ENCODE measurements around the gene LRP10.
"Not testable (repeated sequence)": the region's sequence is repeated elsewhere in the genome, so short reads cannot be mapped to it uniquely, and the experiment has no call there.

LRP10 gene

GRCh38 chr14:22871224-22872032, at the start of gene LRP10:
TSS of gene LRP10 (plus strand) at chr14:22871740. CDS start at chr14:22872304, 564 bp downstream.
- DNase-seq (ENCODE audit: low spot score): peak; percentile 80

GRCh38 chr14:22822016-22822570, 49.4 kb upstream of the LRP10 start:
- no peak for DNase-seq (ENCODE audit: low spot score)

DNA sequence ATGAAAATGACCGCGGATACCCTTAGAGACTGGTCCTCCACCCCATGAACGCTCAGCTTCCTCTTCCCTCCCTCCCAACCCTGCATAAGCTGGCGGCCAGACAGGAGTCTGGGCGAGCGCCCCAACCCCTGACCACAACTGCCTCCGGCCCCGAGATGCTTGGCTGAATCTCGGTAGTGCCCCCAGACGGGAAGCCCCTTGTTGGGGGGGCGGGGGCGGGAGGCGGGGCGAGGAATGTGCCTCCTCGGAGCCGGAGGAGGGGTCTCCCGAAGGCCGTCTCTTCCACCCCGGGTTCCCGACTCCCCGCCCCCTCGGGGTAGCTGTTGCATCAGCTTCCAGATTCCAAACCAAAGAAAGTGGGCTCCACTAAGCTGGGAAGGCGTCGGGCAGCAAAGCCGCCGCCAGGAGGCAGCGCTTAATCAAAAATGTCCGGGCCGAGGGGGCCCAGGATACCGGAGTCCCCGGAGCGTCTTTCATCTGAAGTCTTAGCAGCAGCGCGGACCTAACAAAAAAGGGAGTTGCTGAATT, 48.9 kb upstream of the LRP10 start:
- DNase-seq (ENCODE audit: low spot score): peak; percentile 88

DNA sequence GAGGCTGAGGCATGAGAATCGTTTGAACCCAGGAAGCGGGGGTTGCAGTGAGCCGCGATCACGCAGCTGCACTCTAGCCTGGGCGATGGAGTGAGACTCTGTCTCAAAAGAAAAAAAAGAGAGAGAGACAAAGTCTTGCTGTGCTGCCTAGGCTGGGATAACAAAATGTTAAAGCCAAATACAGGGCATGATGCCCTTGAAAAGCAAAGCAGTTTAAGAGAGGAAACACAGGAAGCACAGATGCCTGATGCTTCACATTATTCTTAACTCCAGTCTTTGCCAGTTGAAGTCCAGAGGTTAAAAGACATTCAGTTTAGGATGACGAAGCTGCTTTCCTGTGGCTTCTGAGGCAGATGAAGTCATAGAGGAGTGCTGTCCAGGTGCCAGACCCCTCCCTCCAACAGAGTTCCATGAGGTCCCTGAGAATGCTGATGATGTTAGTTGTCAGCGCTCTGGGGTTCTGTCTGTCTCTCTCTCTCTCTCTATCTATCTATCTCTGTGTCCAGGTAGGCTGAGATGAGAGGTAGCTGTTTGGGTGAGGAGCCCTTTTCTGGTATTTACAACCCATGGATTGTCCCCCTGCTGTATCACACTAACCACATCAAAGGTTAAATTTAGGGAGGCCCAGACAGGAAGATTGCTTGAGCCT, 46.7 kb upstream of the LRP10 start:
- peak; percentile 81 for DNase-seq (ENCODE audit: low spot score)

GRCh38 chr14:22829076-22829660, 42.4 kb upstream of the LRP10 start:
- DNase-seq (ENCODE audit: low spot score): not testable (repeated sequence)

DNA sequence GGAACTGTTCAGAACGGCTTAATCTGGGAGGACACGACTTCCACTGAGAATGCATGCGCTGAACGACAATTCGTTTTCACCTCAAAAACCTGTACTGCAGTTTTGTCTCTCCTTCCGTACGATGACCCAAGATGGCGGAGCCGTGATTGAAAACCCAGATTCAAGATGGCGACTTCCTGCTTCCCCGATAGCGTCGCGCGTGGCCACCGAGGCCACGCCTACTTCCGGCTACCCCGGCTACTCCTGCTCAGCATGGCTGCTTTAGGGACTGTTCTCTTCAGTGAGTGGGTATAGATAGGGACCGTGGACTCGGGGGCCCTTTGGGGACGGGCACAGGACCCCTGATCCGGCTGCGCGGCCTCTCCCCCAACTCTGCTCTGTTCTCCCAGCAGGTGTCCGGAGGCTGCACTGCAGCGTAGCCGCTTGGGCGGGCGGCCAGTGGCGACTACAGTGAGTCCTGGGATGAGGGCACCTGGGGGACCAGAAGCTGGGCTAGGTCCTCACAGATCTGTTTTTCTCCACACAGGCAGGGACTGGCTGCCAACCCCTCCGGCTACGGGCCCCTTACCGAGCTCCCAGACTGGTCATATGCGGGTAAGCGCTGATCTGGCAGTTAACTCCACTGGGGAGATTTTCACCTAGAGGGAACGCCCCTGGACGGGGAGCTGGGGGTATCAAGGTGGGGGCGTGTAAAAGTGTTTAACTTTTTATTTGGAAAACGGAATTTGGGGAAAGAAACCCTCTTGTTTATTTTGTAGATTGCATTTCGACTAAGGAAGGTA, 41.7 kb upstream of the LRP10 start, which contains the start of gene MRPL52:
Gene MRPL52, plus strand, starts transcription at position 227 of the 782 bp plus-strand sequence. Its CDS starts 26 bp downstream, at position 253.
- peak; percentile 92 for DNase-seq (ENCODE audit: low spot score)

DNA sequence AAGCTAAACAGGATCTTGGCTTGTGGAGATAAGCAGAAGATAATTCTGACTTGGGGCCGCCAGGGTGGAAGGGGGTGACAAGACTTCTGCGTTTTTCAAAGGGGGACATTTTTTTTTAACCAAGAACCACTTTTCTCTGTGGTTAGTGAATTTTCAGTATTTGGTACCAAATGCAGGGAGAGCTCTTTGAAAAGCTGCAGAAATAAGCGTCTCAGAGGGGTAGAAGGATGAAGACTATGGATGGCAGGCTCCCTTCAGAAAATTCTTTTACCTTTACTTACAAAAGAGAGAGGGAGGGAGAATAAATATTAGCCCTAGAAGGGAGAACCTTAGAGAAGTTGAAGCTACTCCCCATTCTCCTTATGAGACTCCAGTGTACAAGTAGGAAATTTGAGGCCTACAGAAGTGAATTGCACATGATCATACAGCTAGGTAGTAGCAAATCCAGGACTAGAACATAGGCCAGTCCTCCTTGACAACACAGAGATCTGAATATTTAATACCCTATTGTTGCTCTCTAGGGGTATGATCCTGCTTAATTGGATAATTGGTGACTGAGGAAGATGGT, 41.0 kb upstream of the LRP10 start:
- DNase-seq (ENCODE audit: low spot score): no peak

GRCh38 chr14:22835505-22835904, 36.0 kb upstream of the LRP10 start:
- DNase-seq (ENCODE audit: low spot score): no peak

DNA sequence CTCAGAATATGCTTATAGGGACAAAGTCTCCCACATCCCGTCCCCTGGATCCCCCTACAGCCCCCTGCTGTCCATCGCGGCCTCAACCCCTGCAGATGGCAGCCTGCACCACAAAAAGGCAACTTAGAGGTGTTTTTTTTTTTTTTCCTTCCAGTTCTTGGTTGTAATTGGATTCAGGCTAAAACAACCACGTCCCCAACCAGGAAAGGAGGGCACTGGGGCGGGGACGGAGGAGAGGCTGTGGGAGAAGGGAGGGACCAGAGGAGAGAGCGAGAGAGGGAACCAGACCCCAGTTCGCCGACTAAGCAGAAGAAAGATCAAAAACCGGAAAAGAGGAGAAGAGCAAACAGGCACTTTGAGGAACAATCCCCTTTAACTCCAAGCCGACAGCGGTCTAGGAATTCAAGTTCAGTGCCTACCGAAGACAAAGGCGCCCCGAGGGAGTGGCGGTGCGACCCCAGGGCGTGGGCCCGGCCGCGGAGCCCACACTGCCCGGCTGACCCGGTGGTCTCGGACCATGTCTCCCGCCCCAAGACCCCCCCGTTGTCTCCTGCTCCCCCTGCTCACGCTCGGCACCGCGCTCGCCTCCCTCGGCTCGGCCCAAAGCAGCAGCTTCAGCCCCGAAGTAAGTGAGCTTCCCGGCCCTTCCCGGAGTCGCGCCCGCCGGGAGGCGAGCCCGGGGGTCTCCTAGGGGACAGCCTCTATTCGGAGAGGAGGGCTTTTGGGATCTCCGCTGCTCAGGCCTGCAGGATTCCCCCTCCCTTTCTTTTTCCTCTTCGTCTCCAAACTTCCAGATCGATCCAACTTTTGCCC, 35.0 kb upstream of the LRP10 start, which contains the start of gene MMP14:
Gene MMP14, plus strand, starts transcription at position 285 of the 813 bp plus-strand sequence. Its CDS starts 233 bp downstream, at position 518.
- peak; percentile 95 for DNase-seq (ENCODE audit: low spot score)

- DNase-seq (ENCODE audit: low spot score): peak; percentile 82
Observed at GRCh38 chr14:22837114-22837749, 34.3 kb upstream of the LRP10 start.

GRCh38 chr14:22837750-22838538, 33.6 kb upstream of the LRP10 start:
- peak; percentile 64 for DNase-seq (ENCODE audit: low spot score)

DNA sequence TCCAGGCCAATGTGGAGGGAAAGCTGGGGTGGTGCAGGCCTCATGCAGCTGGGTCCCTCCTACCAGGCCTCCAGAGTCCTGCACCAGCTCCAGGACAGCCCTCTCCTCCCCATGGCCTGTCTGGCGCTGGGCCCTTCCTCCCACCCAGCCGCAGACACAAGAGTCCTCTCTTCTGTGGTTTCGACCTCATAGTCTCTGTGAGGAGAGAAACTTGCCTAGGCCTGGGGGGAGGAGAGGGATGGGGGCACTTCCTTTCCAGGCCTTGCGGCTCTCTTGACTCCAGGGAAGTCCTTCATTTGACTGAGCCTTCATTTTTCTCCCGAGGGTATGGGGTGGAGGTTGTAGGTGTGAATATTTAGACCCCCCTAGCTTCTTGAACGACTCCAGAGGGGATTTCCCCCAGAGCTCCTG, 32.9 kb upstream of the LRP10 start:
- DNase-seq (ENCODE audit: low spot score): peak; percentile 80

GRCh38 chr14:22839159-22839779, 32.3 kb upstream of the LRP10 start:
- DNase-seq (ENCODE audit: low spot score): no peak

GRCh38 chr14:22841311-22841710, 30.2 kb upstream of the LRP10 start:
- no peak for DNase-seq (ENCODE audit: low spot score)

DNA sequence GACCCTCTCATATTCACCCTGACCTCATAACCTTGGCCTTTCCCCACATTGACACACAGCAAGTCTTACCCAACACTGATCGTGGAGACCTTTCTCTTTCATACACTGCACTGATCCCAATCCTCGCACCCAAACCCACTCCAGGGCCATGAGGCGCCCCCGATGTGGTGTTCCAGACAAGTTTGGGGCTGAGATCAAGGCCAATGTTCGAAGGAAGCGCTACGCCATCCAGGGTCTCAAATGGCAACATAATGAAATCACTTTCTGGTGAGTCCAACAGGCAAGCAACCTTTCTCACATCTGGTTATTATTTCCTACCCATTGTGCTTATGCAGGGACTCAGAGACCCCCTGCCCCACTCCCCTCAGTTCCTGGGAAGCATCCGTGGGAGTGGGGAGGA, 29.8 kb upstream of the LRP10 start:
- no peak for DNase-seq (ENCODE audit: low spot score)

DNA sequence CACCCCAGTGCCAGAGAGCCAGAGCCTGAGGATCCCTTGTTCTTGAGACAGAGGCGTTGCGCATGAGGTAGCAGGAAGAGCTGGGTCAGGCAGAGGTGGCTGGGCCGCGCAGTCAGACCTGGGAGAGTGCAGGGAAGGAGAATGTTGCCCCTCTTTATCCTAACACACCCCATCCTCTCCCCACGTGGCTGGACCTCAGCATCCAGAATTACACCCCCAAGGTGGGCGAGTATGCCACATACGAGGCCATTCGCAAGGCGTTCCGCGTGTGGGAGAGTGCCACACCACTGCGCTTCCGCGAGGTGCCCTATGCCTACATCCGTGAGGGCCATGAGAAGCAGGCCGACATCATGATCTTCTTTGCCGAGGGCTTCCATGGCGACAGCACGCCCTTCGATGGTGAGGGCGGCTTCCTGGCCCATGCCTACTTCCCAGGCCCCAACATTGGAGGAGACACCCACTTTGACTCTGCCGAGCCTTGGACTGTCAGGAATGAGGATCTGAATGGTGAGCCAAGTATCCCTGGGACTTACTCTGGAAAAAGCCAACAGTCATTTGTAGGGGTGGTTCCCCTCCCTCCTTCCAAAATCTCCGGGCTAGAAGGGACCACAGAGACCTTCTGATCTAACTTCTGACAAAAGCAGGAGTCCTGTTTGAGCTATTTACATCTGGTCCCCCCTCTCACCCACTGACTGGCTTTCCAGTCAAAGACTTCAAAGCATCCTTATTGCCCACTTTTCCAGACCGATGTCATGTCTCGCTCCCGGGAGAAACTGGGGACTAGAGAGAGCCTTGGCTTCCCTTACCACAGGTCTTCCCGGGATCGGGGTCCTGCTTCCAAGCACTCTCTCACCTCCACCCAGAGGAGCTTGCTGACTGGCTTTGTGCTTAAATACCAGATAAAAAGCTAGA, 29.1 kb upstream of the LRP10 start:
- no peak for DNase-seq (ENCODE audit: low spot score)

Measured in hepatic stellate cell (primary cell).